Astrocyte (in vitro differentiated cells and primary cell): Measurements from ENCODE around the gene KCNJ2. TPM values are rescaled to one million over a fixed set of nuclear protein-coding genes. Genes with fewer than 3 reads are reported as not detected.

Experiments used
- DNase-seq: peaks from one replicate; pipeline ENCODE4 v3.0.0-alpha.2; 2010; ENCODE audit warnings: low read depth
- FAIRE-seq: peaks from 2 replicates; lab custom pipeline; 2011; peaks lifted over from hg19 to GRCh38; lab: Jason Lieb, UNC
- H2AFZ ChIP-seq: 2 replicates; pipeline ENCODE4 v1.6.0; 2012; ENCODE audit warnings: low read depth, low read length, inconsistent platforms
- H3K27ac ChIP-seq: 2 replicates; pipeline ENCODE4 v1.5.1; 2011; ENCODE audit warnings: low read depth, low read length, inconsistent platforms
- H3K27me3 ChIP-seq: 2 replicates; pipeline ENCODE4 v1.6.0; 2011; ENCODE audit warnings: low read length, inconsistent platforms; ENCODE audit not compliant: insufficient read depth
- H3K36me3 ChIP-seq: 2 replicates; pipeline ENCODE4 v1.5.1; 2011; ENCODE audit warnings: low read length, inconsistent platforms; ENCODE audit not compliant: insufficient read depth
- H3K4me1 ChIP-seq: 2 replicates; pipeline ENCODE4 v1.5.1; 2011; ENCODE audit warnings: low read length, inconsistent platforms; ENCODE audit not compliant: insufficient read depth
- H3K4me2 ChIP-seq: 2 replicates; pipeline ENCODE4 v1.6.0; 2012; ENCODE audit warnings: low read length, inconsistent platforms
- H3K4me3 ChIP-seq: 2 replicates; pipeline ENCODE4 v1.5.1; 2011; ENCODE audit warnings: low read depth, mild to moderate bottlenecking, low read length, inconsistent platforms; ENCODE audit not compliant: insufficient read depth
- H3K79me2 ChIP-seq: 2 replicates; pipeline ENCODE4 v1.6.0; 2012; ENCODE audit warnings: mild to moderate bottlenecking, low read length, inconsistent platforms; ENCODE audit not compliant: insufficient read depth
- H3K9ac ChIP-seq: 2 replicates; pipeline ENCODE4 v1.6.0; 2012; ENCODE audit warnings: mild to moderate bottlenecking, low read length, inconsistent platforms
- H3K9me3 ChIP-seq: 2 replicates; pipeline ENCODE4 v1.5.1; 2012; ENCODE audit warnings: low read depth, mild to moderate bottlenecking, low read length, inconsistent platforms; ENCODE audit not compliant: insufficient read depth
- H4K20me1 ChIP-seq: 2 replicates; pipeline ENCODE4 v1.6.0; 2012; ENCODE audit warnings: low read length, inconsistent platforms; ENCODE audit not compliant: insufficient read depth
- H3K27ac Mint-ChIP-seq: one replicate; pipeline ENCODE4 v1.8.0; 2021; ENCODE audit warnings: mild to moderate bottlenecking, mixed read lengths; ENCODE audit not compliant: unreplicated experiment
- H3K27me3 Mint-ChIP-seq: one replicate; pipeline ENCODE4 v1.8.0; 2021; ENCODE audit warnings: low read depth, mixed read lengths; ENCODE audit not compliant: unreplicated experiment
- H3K36me3 Mint-ChIP-seq: one replicate; pipeline ENCODE4 v1.8.0; 2021; ENCODE audit warnings: low read depth, mixed read lengths; ENCODE audit not compliant: unreplicated experiment
- H3K4me1 Mint-ChIP-seq: one replicate; pipeline ENCODE4 v1.8.0; 2021; ENCODE audit warnings: low read depth, mixed read lengths; ENCODE audit not compliant: unreplicated experiment
- H3K4me3 Mint-ChIP-seq: one replicate; pipeline ENCODE4 v1.8.0; 2021; ENCODE audit warnings: mild to moderate bottlenecking, moderate library complexity, mixed read lengths; ENCODE audit not compliant: unreplicated experiment
- H3K9me3 Mint-ChIP-seq: one replicate; pipeline ENCODE4 v1.8.0; 2021; ENCODE audit warnings: mild to moderate bottlenecking, mixed read lengths; ENCODE audit not compliant: unreplicated experiment
- CTCF ChIP-seq: IDR thresholded peaks from 2 replicates; pipeline ENCODE4 v1.5.1; 2011; ENCODE audit warnings: low read depth, mild to moderate bottlenecking, inconsistent platforms, low read length, moderate library complexity; ENCODE audit not compliant: insufficient read depth
- EZH2 ChIP-seq: IDR thresholded peaks from 2 replicates; pipeline ENCODE4 v1.6.1; 2012; ENCODE audit warnings: mild to moderate bottlenecking, low read length, inconsistent platforms; ENCODE audit not compliant: insufficient read depth
- total RNA-seq: library from RNA; stranded (reverse); gene quantifications from 2 replicates; pipeline ENCODE4 v1.2.1, GENCODE V29; 2021

The KCNJ2 gene
- total RNA-seq, 1 donor from 2014 or later, result 10.2 TPM

- Histone ChIP-seq H4K20me1 (no peaks in the 10 kb centered on the region), H3K9me3 (no peaks in the 10 kb centered on the region), H3K36me3 (no peaks in the 10 kb centered on the region), H3K79me2 (no peaks in the 10 kb centered on the region), H3K4me3 (no peak overlapping the region), H3K27ac (no peak overlapping the region), H2AFZ (no peak overlapping the region), H3K4me2 (no peak overlapping the region), H3K4me1 (no peaks in the 10 kb centered on the region), H3K27me3 (no peaks in the 10 kb centered on the region), H3K9ac (no peak overlapping the region)
- H3K4me1 Mint-ChIP-seq, result no peaks in the 10 kb centered on the region
- TF ChIP-seq EZH2, result no peak
- no peak for TF ChIP-seq CTCF
- DNase-seq (no peak), FAIRE-seq (no peak)
- no peak overlapping the region for H3K4me3 Mint-ChIP-seq
- no peaks in the 10 kb centered on the region for H3K27me3 Mint-ChIP-seq
- H3K27ac Mint-ChIP-seq, result no peak overlapping the region
- H3K9me3 Mint-ChIP-seq, result peaks cover 1% of the 10 kb centered on the region
- H3K36me3 Mint-ChIP-seq, result no peaks in the 10 kb centered on the region
Measured at GRCh38 chr17:70130289-70130688, 39.0 kb upstream of the KCNJ2 start.

- no peak for TF ChIP-seq EZH2
- no peak for TF ChIP-seq CTCF
- Histone ChIP-seq H3K4me3 (no peak overlapping the region), H3K36me3 (no peaks in the 10 kb centered on the region), H3K27ac (no peak overlapping the region), H3K27me3 (no peaks in the 10 kb centered on the region), H3K4me2 (no peak overlapping the region), H4K20me1 (no peaks in the 10 kb centered on the region), H3K4me1 (peaks cover 6% of the 10 kb centered on the region), H2AFZ (no peak overlapping the region), H3K9ac (no peak overlapping the region), H3K79me2 (no peaks in the 10 kb centered on the region), H3K9me3 (no peaks in the 10 kb centered on the region)
- Mint-ChIP-seq H3K27ac (no peak overlapping the region), H3K36me3 (no peaks in the 10 kb centered on the region), H3K27me3 (no peaks in the 10 kb centered on the region), H3K9me3 (no peaks in the 10 kb centered on the region), H3K4me3 (no peak overlapping the region), H3K4me1 (peaks cover 7% of the 10 kb centered on the region)
- FAIRE-seq (no peak), DNase-seq (no peak)
Measured at GRCh38 chr17:70132505-70132904, 36.8 kb upstream of the KCNJ2 start.

- Histone ChIP-seq H3K27me3 (no peaks in the 10 kb centered on the region), H3K4me2 (no peak overlapping the region), H3K4me3 (no peak overlapping the region), H3K27ac (no peak overlapping the region), H3K9ac (no peak overlapping the region), H3K79me2 (no peaks in the 10 kb centered on the region), H3K9me3 (no peaks in the 10 kb centered on the region), H3K4me1 (peaks cover 20% of the 10 kb centered on the region), H4K20me1 (no peaks in the 10 kb centered on the region), H2AFZ (no peak overlapping the region), H3K36me3 (no peaks in the 10 kb centered on the region)
- no peaks in the 10 kb centered on the region for H3K27me3 Mint-ChIP-seq
- no peaks in the 10 kb centered on the region for H3K36me3 Mint-ChIP-seq
- DNase-seq (no peak), FAIRE-seq (no peak)
- H3K9me3 Mint-ChIP-seq, result no peaks in the 10 kb centered on the region
- H3K27ac Mint-ChIP-seq, result no peak overlapping the region
- H3K4me3 Mint-ChIP-seq, result no peak overlapping the region
- H3K4me1 Mint-ChIP-seq, result peaks cover 17% of the 10 kb centered on the region
- TF ChIP-seq EZH2 (no peak), CTCF (no peak)
Measured at GRCh38 chr17:70134042-70134441, 35.3 kb upstream of the KCNJ2 start.
